Nephron progenitor cell (in vitro differentiated cells): Measurements from ENCODE around the gene KRTAP2-2.
"Not testable (repeated sequence)": the region's sequence is repeated elsewhere in the genome, so short reads cannot be mapped to it uniquely, and the experiment has no call there.

Source experiments
- DNase-seq: peaks from one replicate; pipeline ENCODE4 v3.0.0; 2021
- H3K27ac Mint-ChIP-seq: 2 replicates; pipeline ENCODE4 v1.8.0; 2021; ENCODE audit warnings: mild to moderate bottlenecking, moderate library complexity, mixed read lengths
- H3K27me3 Mint-ChIP-seq: 2 replicates; pipeline ENCODE4 v1.8.0; 2021; ENCODE audit warnings: mild to moderate bottlenecking, low read depth, mixed read lengths; ENCODE audit not compliant: poor library complexity
- H3K36me3 Mint-ChIP-seq: 2 replicates; pipeline ENCODE4 v1.8.0; 2021; ENCODE audit warnings: low read depth, mixed read lengths
- H3K4me1 Mint-ChIP-seq: 2 replicates; pipeline ENCODE4 v1.8.0; 2021; ENCODE audit warnings: mixed read lengths
- H3K4me3 Mint-ChIP-seq: 2 replicates; pipeline ENCODE4 v1.8.0; 2021; ENCODE audit warnings: mild to moderate bottlenecking, moderate library complexity, mixed read lengths
- H3K9me3 Mint-ChIP-seq: 2 replicates; pipeline ENCODE4 v1.8.0; 2021; ENCODE audit warnings: mild to moderate bottlenecking, moderate library complexity, mixed read lengths
- TF ChIP-seq, protein P1 (sequence below): fragments of 200-600 bp; sonication (generic); IDR thresholded peaks from 2 replicates; pipeline ENCODE4 v1.5.0; 2021; ENCODE audit warnings: antibody characterized with exemption

Gene KRTAP2-2, protein sequence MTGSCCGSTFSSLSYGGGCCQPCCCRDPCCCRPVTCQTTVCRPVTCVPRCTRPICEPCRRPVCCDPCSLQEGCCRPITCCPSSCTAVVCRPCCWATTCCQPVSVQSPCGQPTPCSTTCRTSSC

DNA sequence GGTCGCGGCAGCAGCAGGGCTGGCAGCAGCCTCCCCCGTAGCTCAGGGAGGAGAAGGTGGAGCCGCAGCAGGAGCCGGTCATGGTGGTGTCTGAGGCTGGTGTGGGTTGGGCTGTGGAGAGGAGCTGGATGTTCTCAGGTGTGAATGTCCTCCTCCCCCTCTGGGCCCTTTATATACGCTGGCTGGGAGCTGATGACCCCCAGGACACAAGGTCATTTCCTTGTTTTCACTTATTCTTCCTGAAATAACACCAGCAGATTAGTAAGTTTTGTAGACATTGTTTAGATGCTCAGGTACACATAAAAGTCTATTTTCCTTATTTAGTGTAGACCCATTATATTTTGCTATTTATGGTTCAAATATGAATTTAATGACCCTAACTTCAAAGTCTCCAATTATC is at the start of gene KRTAP2-2:
TSS of gene KRTAP2-2 (minus strand) at position 101 of the 400 bp plus-strand sequence. CDS start at position 82, 19 bp downstream.
- H3K27ac Mint-ChIP-seq, H3K4me3 Mint-ChIP-seq, H3K36me3 Mint-ChIP-seq, DNase-seq, H3K27me3 Mint-ChIP-seq, H3K4me1 Mint-ChIP-seq: not testable (repeated sequence)
- H3K9me3 Mint-ChIP-seq = peaks cover 17% of the 10 kb centered on the region

DNA sequence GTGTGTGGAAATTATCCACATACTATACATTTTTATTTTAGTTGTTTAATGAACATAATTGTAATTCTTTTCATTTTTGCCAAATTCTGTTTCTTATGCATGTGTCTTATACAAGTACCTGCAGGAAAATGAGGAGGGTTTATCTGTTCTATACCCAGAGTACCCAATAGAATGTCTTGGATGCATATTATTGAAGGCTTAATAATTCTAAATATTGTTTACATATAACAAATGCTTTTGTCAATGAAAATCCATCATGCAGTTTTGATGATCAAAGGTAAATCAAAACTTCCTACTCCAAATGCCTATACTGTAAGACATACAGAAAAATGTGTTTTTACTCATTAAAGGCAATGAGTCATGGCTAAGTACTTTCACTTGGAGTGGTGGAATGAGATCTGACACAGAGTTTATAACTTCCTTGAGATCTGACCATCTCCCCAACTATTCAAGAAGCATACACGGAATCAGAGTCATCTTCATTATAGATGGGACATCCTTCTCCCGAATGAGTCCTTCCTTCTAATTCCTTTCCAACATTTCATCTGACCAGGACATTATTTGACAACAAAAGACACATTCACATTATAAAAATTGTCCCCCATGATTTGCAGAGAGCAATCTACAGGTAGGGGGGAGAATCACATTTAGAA is 49.5 kb upstream of the KRTAP2-2 start:
- H3K27me3 Mint-ChIP-seq, H3K27ac Mint-ChIP-seq, DNase-seq, H3K4me1 Mint-ChIP-seq, H3K36me3 Mint-ChIP-seq, H3K9me3 Mint-ChIP-seq, H3K4me3 Mint-ChIP-seq: not testable (repeated sequence)

DNA sequence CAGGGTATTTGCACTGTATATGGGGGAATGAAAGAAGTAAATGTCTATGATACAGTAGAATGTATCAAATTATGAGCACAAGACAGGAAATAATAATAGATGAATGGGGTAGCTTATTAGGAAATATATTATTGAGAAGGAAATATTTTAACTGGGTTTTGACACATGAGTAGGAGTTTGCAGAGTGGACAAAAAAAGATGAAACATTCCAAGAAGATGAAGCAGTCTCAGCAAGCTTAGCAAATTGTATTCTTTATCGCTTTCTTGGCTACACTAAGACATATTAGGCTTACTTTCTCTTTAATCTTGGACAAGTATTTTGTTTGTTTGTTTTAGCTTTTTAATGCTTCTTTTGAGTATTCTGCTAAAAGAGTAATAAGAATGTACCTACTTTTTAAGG is 48.9 kb upstream of the KRTAP2-2 start:
- H3K36me3 Mint-ChIP-seq = no peaks in the 10 kb centered on the region
- TF ChIP-seq, protein P1, sequence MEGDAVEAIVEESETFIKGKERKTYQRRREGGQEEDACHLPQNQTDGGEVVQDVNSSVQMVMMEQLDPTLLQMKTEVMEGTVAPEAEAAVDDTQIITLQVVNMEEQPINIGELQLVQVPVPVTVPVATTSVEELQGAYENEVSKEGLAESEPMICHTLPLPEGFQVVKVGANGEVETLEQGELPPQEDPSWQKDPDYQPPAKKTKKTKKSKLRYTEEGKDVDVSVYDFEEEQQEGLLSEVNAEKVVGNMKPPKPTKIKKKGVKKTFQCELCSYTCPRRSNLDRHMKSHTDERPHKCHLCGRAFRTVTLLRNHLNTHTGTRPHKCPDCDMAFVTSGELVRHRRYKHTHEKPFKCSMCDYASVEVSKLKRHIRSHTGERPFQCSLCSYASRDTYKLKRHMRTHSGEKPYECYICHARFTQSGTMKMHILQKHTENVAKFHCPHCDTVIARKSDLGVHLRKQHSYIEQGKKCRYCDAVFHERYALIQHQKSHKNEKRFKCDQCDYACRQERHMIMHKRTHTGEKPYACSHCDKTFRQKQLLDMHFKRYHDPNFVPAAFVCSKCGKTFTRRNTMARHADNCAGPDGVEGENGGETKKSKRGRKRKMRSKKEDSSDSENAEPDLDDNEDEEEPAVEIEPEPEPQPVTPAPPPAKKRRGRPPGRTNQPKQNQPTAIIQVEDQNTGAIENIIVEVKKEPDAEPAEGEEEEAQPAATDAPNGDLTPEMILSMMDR = no peak
- H3K4me3 Mint-ChIP-seq = no peak overlapping the region
- no peaks in the 10 kb centered on the region for H3K4me1 Mint-ChIP-seq
- no peak for DNase-seq
- no peaks in the 10 kb centered on the region for H3K9me3 Mint-ChIP-seq
- H3K27me3 Mint-ChIP-seq = peaks cover 4% of the 10 kb centered on the region
- no peak overlapping the region for H3K27ac Mint-ChIP-seq

DNA sequence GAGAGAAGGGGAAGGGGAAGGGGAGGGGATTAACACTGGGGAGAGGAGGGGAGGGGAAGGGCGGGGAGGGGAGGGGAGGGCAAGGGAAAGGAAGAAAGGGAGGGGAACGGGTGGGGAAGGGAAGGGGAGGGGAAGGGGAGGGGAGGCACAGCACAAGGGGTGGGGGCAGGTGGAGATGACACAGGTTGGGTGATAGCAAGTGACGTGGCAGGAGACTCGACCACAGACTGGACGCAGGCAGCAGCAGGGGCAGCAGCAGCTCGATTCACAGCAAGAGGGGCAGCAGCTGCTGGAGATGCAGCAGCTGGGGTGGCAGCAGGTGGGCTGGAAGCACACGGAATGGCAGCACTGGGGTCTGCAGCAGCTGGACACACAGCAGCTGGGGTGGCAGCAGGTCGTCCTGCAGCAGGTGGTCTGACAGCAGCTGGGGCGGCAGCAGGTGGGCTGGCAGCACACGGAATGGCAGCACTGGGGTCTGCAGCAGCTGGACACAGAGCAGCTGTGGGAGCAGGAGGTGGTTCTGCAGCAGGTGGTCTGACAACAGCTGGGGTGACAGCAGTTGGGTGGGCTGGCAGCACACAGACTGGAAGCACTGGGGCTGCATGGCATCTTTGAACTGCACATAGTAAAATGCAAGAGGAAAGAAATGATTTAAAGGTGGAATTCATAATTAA is 46.7 kb upstream of the KRTAP2-2 start, which contains the start of gene KRTAP4-16:
TSS of gene KRTAP4-16 (minus strand) at position 624 of the 674 bp plus-strand sequence. CDS start at position 624, 0 bp downstream.
- Mint-ChIP-seq H3K27ac (no peak within 1 kb of the TSS), H3K36me3 (no peaks in the 10 kb centered on the region), H3K27me3 (peaks cover 15% of the 10 kb centered on the region), H3K4me3 (no peak within 1 kb of the TSS), H3K9me3 (no peaks in the 10 kb centered on the region), H3K4me1 (no peaks in the 10 kb centered on the region)
- TF ChIP-seq, protein P1 = no peak
- no peak for DNase-seq

DNA sequence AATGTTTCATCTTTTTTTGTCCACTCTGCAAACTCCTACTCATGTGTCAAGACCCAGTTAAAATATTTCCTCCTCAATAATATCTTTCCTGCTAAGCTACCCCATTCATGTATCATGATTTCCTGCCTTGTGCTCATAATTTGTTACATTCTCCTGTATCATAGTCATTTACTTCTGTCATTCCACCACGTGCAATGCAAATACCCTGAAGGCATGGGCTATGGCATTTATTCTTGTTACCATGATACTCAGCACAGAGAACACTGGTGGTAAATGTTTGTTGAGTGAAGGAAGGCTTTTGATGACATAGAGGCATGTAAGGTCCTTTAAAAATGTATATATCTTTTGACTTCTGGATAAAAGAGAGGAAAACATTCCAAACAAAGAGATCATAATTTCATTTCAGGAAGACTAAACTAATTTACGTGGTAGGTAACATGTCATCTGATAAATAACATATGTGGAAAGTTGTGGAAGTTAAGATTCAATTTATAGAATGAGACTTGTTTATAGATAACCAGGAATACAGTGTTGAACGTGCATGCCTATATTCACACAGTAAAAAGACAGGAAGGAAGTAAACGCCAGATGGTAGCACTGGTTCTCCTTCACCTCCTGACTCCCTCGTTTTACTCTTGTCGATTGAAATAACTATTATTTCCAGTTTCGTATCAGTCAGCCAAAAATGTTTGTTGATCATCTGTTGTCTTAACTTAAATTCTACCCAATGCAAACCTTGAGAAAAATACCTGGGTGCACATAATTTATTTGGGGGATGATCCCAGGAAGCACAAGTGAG is 44.9 kb upstream of the KRTAP2-2 start:
- not testable (repeated sequence) for H3K9me3 Mint-ChIP-seq, H3K4me3 Mint-ChIP-seq, H3K27ac Mint-ChIP-seq, H3K4me1 Mint-ChIP-seq, DNase-seq, H3K36me3 Mint-ChIP-seq
- peaks cover 15% of the 10 kb centered on the region for H3K27me3 Mint-ChIP-seq

DNA sequence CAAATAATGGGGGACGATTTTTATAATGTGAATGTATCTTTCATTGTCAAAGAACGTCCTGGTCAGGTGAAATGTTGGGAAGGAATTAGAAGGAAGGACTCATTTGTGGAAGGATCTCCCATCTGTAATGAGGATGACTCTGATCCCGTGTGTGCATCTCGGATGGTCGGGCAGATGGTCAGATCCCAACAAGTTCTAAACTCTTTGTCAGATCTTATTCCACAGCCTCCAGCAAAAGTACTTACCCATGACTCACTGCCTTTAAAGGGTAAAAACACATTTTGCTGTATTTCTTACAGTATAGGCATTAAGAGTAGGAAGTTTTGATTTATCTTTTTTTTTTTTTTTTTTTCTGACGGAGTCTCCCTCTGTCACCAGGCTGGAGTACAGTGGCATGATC is 43.5 kb upstream of the KRTAP2-2 start:
- Mint-ChIP-seq H3K9me3 (peaks cover 5% of the 10 kb centered on the region), H3K27ac (no peak overlapping the region), H3K27me3 (peaks cover 12% of the 10 kb centered on the region), H3K4me1 (no peaks in the 10 kb centered on the region), H3K36me3 (no peaks in the 10 kb centered on the region), H3K4me3 (no peak overlapping the region)
- no peak for DNase-seq
- TF ChIP-seq, protein P1 = no peak

DNA sequence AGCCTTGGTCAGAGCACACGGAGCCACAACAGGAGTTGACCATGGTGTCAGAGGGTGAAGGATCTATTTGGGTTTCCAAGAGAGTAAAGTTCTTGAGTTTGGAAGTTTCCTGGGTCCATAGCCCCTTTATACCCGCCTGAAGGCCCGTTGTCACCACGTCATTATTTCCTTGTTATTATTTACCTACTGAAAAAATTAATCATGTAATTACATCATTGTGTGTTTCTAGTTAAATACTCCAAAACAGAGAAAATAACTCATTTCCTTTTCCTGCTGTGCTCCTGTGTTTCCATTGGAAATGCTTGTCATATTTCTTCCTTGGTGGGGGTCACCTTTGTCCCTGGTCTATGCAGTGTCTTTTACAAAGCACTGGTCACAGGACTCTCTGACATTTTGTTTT is 43.0 kb upstream of the KRTAP2-2 start, which contains the start of gene KRTAP4-8:
TSS of gene KRTAP4-8 (minus strand) at position 101 of the 400 bp plus-strand sequence. CDS start at position 43, 58 bp downstream.
- Mint-ChIP-seq H3K36me3 (no peaks in the 10 kb centered on the region), H3K27ac (no peak within 1 kb of the TSS), H3K4me3 (no peak within 1 kb of the TSS)

More for the DNA sequence above, 43.0 kb upstream of the KRTAP2-2 start, which contains the start of gene KRTAP4-8:
- H3K9me3 Mint-ChIP-seq = peaks cover 8% of the 10 kb centered on the region
- TF ChIP-seq, protein P1 = no peak
- DNase-seq = no peak
- H3K27me3 Mint-ChIP-seq = peaks cover 12% of the 10 kb centered on the region
- no peaks in the 10 kb centered on the region for H3K4me1 Mint-ChIP-seq
